Measurements from ENCODE around the gene LGR4.

- TF ChIP-seq CTCF (IDR thresholded peaks at IDR 0.05) (no peak), ZFX (IDR thresholded peaks at IDR 0.05; ENCODE audit: borderline replicate concordance) (no peak)
Observed at GRCh38 chr11:27507557-27508322, 35.1 kb upstream of the LGR4 start.

All from 22Rv1 (cell line).